Measurements from ENCODE around the gene NPDC1. TPM values are rescaled to one million over a fixed set of nuclear protein-coding genes. Genes with fewer than 3 reads are reported as not detected.

The NPDC1 gene
- total RNA-seq, 1 experiment from 2014 or later: 44.1 TPM

DNA sequence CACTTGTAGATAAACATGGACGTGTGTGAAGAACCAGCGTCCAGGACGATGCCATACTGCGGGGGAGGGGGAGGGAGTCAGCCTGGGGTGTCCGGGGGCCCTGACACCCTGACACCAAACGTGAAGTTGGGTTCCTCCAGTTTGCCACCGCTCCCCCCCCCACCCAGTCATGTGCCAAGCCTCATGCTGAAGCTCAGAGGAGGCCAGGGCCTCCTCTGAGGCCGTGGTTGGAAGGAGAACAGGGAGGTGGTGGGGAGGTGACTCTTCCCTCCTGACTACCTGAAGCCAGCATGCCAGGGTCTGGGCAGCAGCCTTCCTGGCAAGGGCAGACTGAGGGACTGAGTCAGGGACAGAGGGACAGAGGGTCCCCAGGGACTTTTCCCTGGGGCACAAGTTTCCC is 6.3 kb upstream of the NPDC1 start:
- Histone ChIP-seq H3K27me3 (replicated peaks; ENCODE audit: control insufficient read depth, insufficient read depth, low read length) (no peaks in the 10 kb centered on the region), H3K4me1 (peaks cover 18% of the 10 kb centered on the region), H3K4me3 (ENCODE audit: low read depth, low read length) (no peak overlapping the region), H3K9me3 (no peaks in the 10 kb centered on the region), H3K36me3 (ENCODE audit: control insufficient read depth, insufficient read depth, low read length) (no peaks in the 10 kb centered on the region)
- BruUV-seq (replicated peaks): no TSS peak
- CTCF ChIA-PET: interaction anchor here (1.0 to 1.1 kb wide), 3 partner anchors 15 to 18 kb away, joined by 3 to 5 read pairs (median 3); no protein-coding TSS in a partner anchor
- Mint-ChIP-seq H3K36me3 (ENCODE audit: insufficient read depth, unreplicated experiment) (peaks cover 4% of the 10 kb centered on the region), H3K4me3 (ENCODE audit: unreplicated experiment) (peak overlapping the region; percentile 11), H3K27me3 (ENCODE audit: insufficient read depth, unreplicated experiment) (no peaks in the 10 kb centered on the region), H3K9me3 (ENCODE audit: unreplicated experiment) (no peaks in the 10 kb centered on the region), H3K4me1 (ENCODE audit: low read depth, unreplicated experiment) (peaks cover 6% of the 10 kb centered on the region), H3K27ac (ENCODE audit: unreplicated experiment) (no peak overlapping the region)
- POLR2A ChIA-PET: interaction anchor here (0.6 kb wide), 2 partner anchors 34 to 42 kb away, joined by 5 read pairs; no protein-coding TSS in a partner anchor
- TF ChIP-seq, protein P1, sequence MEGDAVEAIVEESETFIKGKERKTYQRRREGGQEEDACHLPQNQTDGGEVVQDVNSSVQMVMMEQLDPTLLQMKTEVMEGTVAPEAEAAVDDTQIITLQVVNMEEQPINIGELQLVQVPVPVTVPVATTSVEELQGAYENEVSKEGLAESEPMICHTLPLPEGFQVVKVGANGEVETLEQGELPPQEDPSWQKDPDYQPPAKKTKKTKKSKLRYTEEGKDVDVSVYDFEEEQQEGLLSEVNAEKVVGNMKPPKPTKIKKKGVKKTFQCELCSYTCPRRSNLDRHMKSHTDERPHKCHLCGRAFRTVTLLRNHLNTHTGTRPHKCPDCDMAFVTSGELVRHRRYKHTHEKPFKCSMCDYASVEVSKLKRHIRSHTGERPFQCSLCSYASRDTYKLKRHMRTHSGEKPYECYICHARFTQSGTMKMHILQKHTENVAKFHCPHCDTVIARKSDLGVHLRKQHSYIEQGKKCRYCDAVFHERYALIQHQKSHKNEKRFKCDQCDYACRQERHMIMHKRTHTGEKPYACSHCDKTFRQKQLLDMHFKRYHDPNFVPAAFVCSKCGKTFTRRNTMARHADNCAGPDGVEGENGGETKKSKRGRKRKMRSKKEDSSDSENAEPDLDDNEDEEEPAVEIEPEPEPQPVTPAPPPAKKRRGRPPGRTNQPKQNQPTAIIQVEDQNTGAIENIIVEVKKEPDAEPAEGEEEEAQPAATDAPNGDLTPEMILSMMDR (IDR thresholded peaks at IDR 0.05; ENCODE audit: insufficient read depth in 1 of 2, low read depth in 1 of 2, low read length in 1 of 2, severe bottlenecking in 1 of 2, unreplicated experiment in 1 of 2): no peak
- intact Hi-C loops (cut with micrococcal nuclease; ENCODE audit: unreplicated experiment): no loop called here
- no peak for DNase-seq

- Mint-ChIP-seq H3K36me3 (ENCODE audit: insufficient read depth, unreplicated experiment) (no peaks in the 10 kb centered on the region), H3K9me3 (ENCODE audit: unreplicated experiment) (no peaks in the 10 kb centered on the region), H3K27me3 (ENCODE audit: insufficient read depth, unreplicated experiment) (no peaks in the 10 kb centered on the region), H3K4me3 (ENCODE audit: unreplicated experiment) (no peak overlapping the region), H3K4me1 (ENCODE audit: low read depth, unreplicated experiment) (peaks cover 6% of the 10 kb centered on the region), H3K27ac (ENCODE audit: unreplicated experiment) (no peak overlapping the region)
- POLR2A ChIA-PET: no interaction called here
- BruUV-seq (replicated peaks): no TSS peak
- H3K4me1 ChIP-seq: peaks cover 18% of the 10 kb centered on the region
- DNase-seq: no peak
- CTCF ChIA-PET: interaction anchor here (0.6 to 1.2 kb wide), 3 partner anchors 17 to 86 kb away, joined by 3 to 5 read pairs (median 4); no protein-coding TSS in a partner anchor
- TF ChIP-seq, protein P1 (IDR thresholded peaks at IDR 0.05; ENCODE audit: insufficient read depth in 1 of 2, low read depth in 1 of 2, low read length in 1 of 2, severe bottlenecking in 1 of 2, unreplicated experiment in 1 of 2): no peak
- H3K27me3 ChIP-seq (replicated peaks; ENCODE audit: control insufficient read depth, insufficient read depth, low read length): no peaks in the 10 kb centered on the region
- no peak overlapping the region for H3K4me3 ChIP-seq (ENCODE audit: low read depth, low read length)
- H3K9me3 ChIP-seq: no peaks in the 10 kb centered on the region
- H3K36me3 ChIP-seq (ENCODE audit: control insufficient read depth, insufficient read depth, low read length): no peaks in the 10 kb centered on the region
- intact Hi-C loops (cut with micrococcal nuclease; ENCODE audit: unreplicated experiment): no loop called here
Observed at GRCh38 chr9:137051145-137051724, 5.3 kb upstream of the NPDC1 start.

DNA sequence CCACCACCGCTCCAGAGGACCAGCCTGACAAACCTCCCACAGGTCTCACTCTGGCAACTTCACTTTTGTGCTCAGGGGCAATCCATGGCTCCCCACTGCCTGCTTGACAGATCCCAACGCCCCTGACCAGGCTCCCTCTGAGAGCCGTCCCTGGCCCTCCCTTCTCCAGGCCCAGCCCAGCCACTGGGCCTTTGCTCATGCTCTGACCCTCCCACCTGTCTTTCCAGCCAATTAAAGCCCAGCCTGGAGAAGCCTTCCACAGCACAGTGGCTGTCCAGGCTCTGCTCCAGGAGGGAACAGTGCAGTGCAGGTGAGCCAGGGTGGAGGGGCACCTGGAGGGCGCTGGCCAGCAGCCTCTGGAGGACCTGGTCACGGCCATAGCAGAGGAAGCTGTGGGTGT is 4.6 kb upstream of the NPDC1 start:
- ChIA-PET CTCF (interaction anchor here (0.6 to 1.2 kb wide), 3 partner anchors 17 to 86 kb away, joined by 3 to 5 read pairs (median 4); no protein-coding TSS in a partner anchor), POLR2A (no interaction called here)
- BruUV-seq (replicated peaks): no TSS peak

More for the DNA sequence above, 4.6 kb upstream of the NPDC1 start:
- Histone ChIP-seq H3K4me1 (peaks cover 14% of the 10 kb centered on the region), H3K36me3 (ENCODE audit: control insufficient read depth, insufficient read depth, low read length) (no peaks in the 10 kb centered on the region), H3K27me3 (replicated peaks; ENCODE audit: control insufficient read depth, insufficient read depth, low read length) (no peaks in the 10 kb centered on the region), H3K4me3 (ENCODE audit: low read depth, low read length) (no peak overlapping the region), H3K9me3 (no peaks in the 10 kb centered on the region)
- Mint-ChIP-seq H3K9me3 (ENCODE audit: unreplicated experiment) (no peaks in the 10 kb centered on the region), H3K4me3 (ENCODE audit: unreplicated experiment) (no peak overlapping the region), H3K36me3 (ENCODE audit: insufficient read depth, unreplicated experiment) (no peaks in the 10 kb centered on the region), H3K27ac (ENCODE audit: unreplicated experiment) (no peak overlapping the region), H3K27me3 (ENCODE audit: insufficient read depth, unreplicated experiment) (no peaks in the 10 kb centered on the region), H3K4me1 (ENCODE audit: low read depth, unreplicated experiment) (peaks cover 6% of the 10 kb centered on the region)
- no peak for DNase-seq
- TF ChIP-seq, protein P1 (IDR thresholded peaks at IDR 0.05; ENCODE audit: insufficient read depth in 1 of 2, low read depth in 1 of 2, low read length in 1 of 2, severe bottlenecking in 1 of 2, unreplicated experiment in 1 of 2): no peak
- intact Hi-C loops (cut with micrococcal nuclease; ENCODE audit: unreplicated experiment): no loop called here

Data from Caco-2 (cell line).